IMR-90 (cell line): ENCODE measurements around the gene PF4V1. TPM values are rescaled to one million over a fixed set of nuclear protein-coding genes. Genes with fewer than 3 reads are reported as not detected.

ENCODE experiments used
- ATAC-seq: fragments of 200-7000 bp; cut with Tn5 transposase; 2 replicates; pipeline ENCODE4 v1.9.1; 2020; ENCODE audit warnings: low read depth, mild to moderate bottlenecking, moderate library complexity
- BruUV-seq: library from RNA; stranded (reverse); fragments of 400-500 nt; replicated peaks from 2 replicates; lab custom pipeline; 2021; lab: Mats Ljungman, UMichigan
- CTCF ChIA-PET: fragments of 300-600 bp; formaldehyde crosslinking; extraction: SDS; loops from one replicate; lab custom pipeline; 2021; ENCODE audit warnings: antibody characterized with exemption; lab: Yijun Ruan, JAX
- POLR2A ChIA-PET: fragments of 300-600 bp; sonication (Branson Sonifier 250); formaldehyde crosslinking; loops from one replicate; lab custom pipeline; 2022; ENCODE audit warnings: antibody characterized with exemption; ENCODE audit not compliant: unreplicated experiment; lab: Charles Lee
- DNase-seq: peaks from one replicate; pipeline ENCODE4 v3.0.0; 2013
- H2AFZ ChIP-seq: replicated peaks from 2 replicates; pipeline ENCODE3; 2013; ENCODE audit warnings: low read length, mild to moderate bottlenecking; ENCODE audit not compliant: poor library complexity
- H2AK5ac ChIP-seq: 2 replicates; pipeline ENCODE4 v1.6.1; 2013; ENCODE audit warnings: low read depth, low read length, inconsistent platforms
- H2AK9ac ChIP-seq: replicated peaks from 2 replicates; pipeline ENCODE3; 2013; ENCODE audit warnings: mild to moderate bottlenecking, low read depth, low read length, moderate library complexity; ENCODE audit not compliant: poor library complexity
- H2BK120ac ChIP-seq: 2 replicates; pipeline ENCODE4 v1.6.1; 2013; ENCODE audit warnings: low read depth, low read length, inconsistent platforms
- H2BK15ac ChIP-seq: 3 replicates; pipeline ENCODE4 v1.6.1; 2013; ENCODE audit warnings: low read depth, low read length, inconsistent platforms
- H2BK20ac ChIP-seq: 2 replicates; pipeline ENCODE4 v1.6.1; 2013; ENCODE audit warnings: low read depth, mild to moderate bottlenecking, inconsistent platforms, low read length, moderate library complexity
- H2BK5ac ChIP-seq: 2 replicates; pipeline ENCODE4 v1.6.1; 2013; ENCODE audit warnings: mild to moderate bottlenecking, low read depth, low read length, inconsistent platforms; ENCODE audit not compliant: poor library complexity, severe bottlenecking
- H3K14ac ChIP-seq: replicated peaks from 2 replicates; pipeline ENCODE4 v1.6.1; 2013; ENCODE audit warnings: low read depth, low read length, inconsistent platforms
- H3K18ac ChIP-seq: 2 replicates; pipeline ENCODE4 v1.6.1; 2013; ENCODE audit warnings: low read depth, low read length, control low read depth
- H3K23ac ChIP-seq: 2 replicates; pipeline ENCODE4 v1.6.1; 2013; ENCODE audit warnings: low read depth, low read length, inconsistent platforms
- H3K27ac ChIP-seq: 2 replicates; pipeline ENCODE4 v1.5.1; 2013; ENCODE audit warnings: mild to moderate bottlenecking, control low read depth, low read length; ENCODE audit not compliant: insufficient read depth
- H3K27me3 ChIP-seq: 2 replicates; pipeline ENCODE4 v1.6.1; 2013; ENCODE audit warnings: low read length; ENCODE audit not compliant: control insufficient read depth, insufficient read depth
- H3K36me3 ChIP-seq: 2 replicates; pipeline ENCODE4 v1.6.1; 2013; ENCODE audit warnings: low read length, mixed read lengths; ENCODE audit not compliant: control insufficient read depth, insufficient read depth
- H3K4ac ChIP-seq: 2 replicates; pipeline ENCODE4 v1.6.1; 2013; ENCODE audit warnings: low read depth, low read length, inconsistent platforms
- H3K4me1 ChIP-seq: 2 replicates; pipeline ENCODE4 v1.6.1; 2013; ENCODE audit warnings: low read length, mixed read lengths; ENCODE audit not compliant: control insufficient read depth, insufficient read depth
- H3K4me2 ChIP-seq: 2 replicates; pipeline ENCODE4 v1.6.1; 2013; ENCODE audit warnings: low read depth, mild to moderate bottlenecking, control low read depth, low read length, moderate library complexity
- H3K4me3 ChIP-seq: 2 replicates; pipeline ENCODE4 v1.5.1; 2013; ENCODE audit warnings: low read depth, mild to moderate bottlenecking, control low read depth, low read length, moderate library complexity; ENCODE audit not compliant: insufficient read depth
- H3K56ac ChIP-seq: 2 replicates; pipeline ENCODE4 v1.6.1; 2013; ENCODE audit warnings: low read length, inconsistent platforms; ENCODE audit not compliant: insufficient read depth; ENCODE audit errors: extremely low read depth
- H3K79me1 ChIP-seq, 2 experiments: 2 replicates each; pipeline ENCODE4 v1.6.1; 2013; ENCODE audit warnings: low read length in 2 of 2, inconsistent platforms in 1 of 2, low read depth in 1 of 2
- H3K9ac ChIP-seq: 2 replicates; pipeline ENCODE4 v1.6.1; 2013; ENCODE audit warnings: low read depth, low read length, control low read depth
- H3K9me1 ChIP-seq: 2 replicates; pipeline ENCODE4 v1.6.1; 2013; ENCODE audit warnings: low read length, inconsistent platforms; ENCODE audit not compliant: insufficient read depth
- H3K9me3 ChIP-seq: 2 replicates; pipeline ENCODE4 v1.6.1; 2013; ENCODE audit warnings: low read length; ENCODE audit not compliant: control insufficient read depth, insufficient read depth
- H4K20me1 ChIP-seq: 2 replicates; pipeline ENCODE4 v1.6.1; 2013; ENCODE audit warnings: low read length, inconsistent platforms; ENCODE audit not compliant: insufficient read depth
- H4K5ac ChIP-seq: 2 replicates; pipeline ENCODE4 v1.6.1; 2013; ENCODE audit warnings: mild to moderate bottlenecking, low read depth, low read length, control low read depth
- H4K8ac ChIP-seq, 2 experiments: 2 replicates each; pipeline ENCODE4 v1.6.1; 2013; ENCODE audit warnings: low read depth in 2 of 2, low read length in 2 of 2, control low read depth in 1 of 2, inconsistent platforms in 1 of 2
- H4K91ac ChIP-seq: 2 replicates; pipeline ENCODE4 v1.6.1; 2013; ENCODE audit warnings: low read depth, low read length, inconsistent platforms; ENCODE audit not compliant: insufficient read depth
- BHLHE40 ChIP-seq: fragments of 150-350 bp; IDR thresholded peaks from 2 replicates; pipeline ENCODE4 v1.6.1; 2016; ENCODE audit warnings: mild to moderate bottlenecking, low read depth, low read length
- CEBPB ChIP-seq: IDR thresholded peaks from 2 replicates; pipeline ENCODE4 v1.6.1; 2012; ENCODE audit warnings: low read depth, low read length, improper control_type of control experiment
- WGBS, 2 experiments: methylation state at CpG; one replicate each; pipeline versions ENCODE4 v1.1.5 to v1.1.7; 2013; ENCODE audit warnings: missing lambda C conversion rate in 2 of 2; ENCODE audit not compliant: insufficient read length in 1 of 2; ENCODE audit errors: extremely low coverage in 2 of 2; 5-methylcytosine and 5-hydroxymethylcytosine counted together
- dilution Hi-C: fragments of 300-500 bp; cut with HindIII; formaldehyde crosslinking; loops from one replicate; pipeline ENCODE4 v1.14.3; 2018; ENCODE audit warnings: low sequenced_read_pairs; ENCODE audit not compliant: unreplicated experiment
- in situ Hi-C: fragments of 300-500 bp; cut with MboI; formaldehyde crosslinking; loops from 3 replicates; pipeline ENCODE4 v1.14.3; 2019; ENCODE audit warnings: low sequenced_read_pairs, inconsistent platforms, mixed read lengths
- intact Hi-C: fragments of 100-400 bp; cut with micrococcal nuclease; formaldehyde crosslinking; loops from 2 replicates; pipeline ENCODE4 v1.10.0; 2022
- polyA plus RNA-seq, 3 experiments: library from polyadenylated mRNA; depleted of rRNA; stranded (reverse); fragments of >200 nt; gene quantifications; 2 replicates each; pipeline ENCODE4 v1.2.3, GENCODE V29; 2012; ENCODE audit warnings: low replicate concordance in 1 of 3
- total RNA-seq: library from RNA; depleted of rRNA; stranded (reverse); fragments of >200 nt; gene quantifications from 2 replicates; pipeline ENCODE4 v1.2.3, GENCODE V29; 2012

PF4V1 gene
- total and polyA plus RNA-seq, 2 of the 4 experiments (the other 2 are of a cell fraction) = not detected

GRCh38 chr4:73870260-73870659 is 17.2 kb downstream of the PF4V1 start:
- dilution Hi-C loops (no loop called here), intact Hi-C loops (no loop called here), in situ Hi-C loops (no loop called here)
- H3K36me3 ChIP-seq = no peaks in the 10 kb centered on the region
- H2AK9ac ChIP-seq = no peak overlapping the region
- TF ChIP-seq BHLHE40 (no peak), CEBPB (peak; percentile 71)
- H2AFZ ChIP-seq = no peak overlapping the region
- no peak overlapping the region for H2BK20ac ChIP-seq
- no peak overlapping the region; the same call in 2 of the 3 replicates for H2BK15ac ChIP-seq
- H2BK120ac ChIP-seq = no peak overlapping the region
- no peak overlapping the region for H4K8ac ChIP-seq
- peak overlapping the region; percentile 26; the same call in 1 of the 2 replicates for H2AK5ac ChIP-seq
- no peak overlapping the region for H3K18ac ChIP-seq
- H3K14ac ChIP-seq = no peak overlapping the region
- no peak overlapping the region for H3K4me2 ChIP-seq
- WGBS, 2 experiments = no CpG with 5 or more reads among the region's 3 CpGs
- ATAC-seq (no peak), DNase-seq (no peak)
- H3K4ac ChIP-seq = no peak overlapping the region
- POLR2A ChIA-PET = no interaction called here
- no peak overlapping the region for H3K4me3 ChIP-seq
- peaks cover 54% of the 10 kb centered on the region for H3K27me3 ChIP-seq
- no peaks in the 10 kb centered on the region for H3K9me1 ChIP-seq
- H4K20me1 ChIP-seq = no peaks in the 10 kb centered on the region
- H3K9me3 ChIP-seq = no peaks in the 10 kb centered on the region
- no TSS peak for BruUV-seq
- H4K91ac ChIP-seq = no peak overlapping the region
- H3K79me1 ChIP-seq = no peaks in the 10 kb centered on the region
- no peak overlapping the region for H3K9ac ChIP-seq
- H3K23ac ChIP-seq = no peak overlapping the region
- H4K5ac ChIP-seq = no peak overlapping the region
- H3K27ac ChIP-seq = no peak overlapping the region
- H3K4me1 ChIP-seq = peaks cover 3% of the 10 kb centered on the region; the same call in 1 of the 2 replicates
- CTCF ChIA-PET = no interaction called here
- H3K56ac ChIP-seq = no peak overlapping the region
- no peak overlapping the region for H2BK5ac ChIP-seq
